Neuron (in vitro differentiated cells): Measurements from ENCODE around the gene CTXN1.

Experiments used
- H2AFZ ChIP-seq: one replicate; pipeline ENCODE4 v1.6.1; 2013; ENCODE audit warnings: low read depth, mild to moderate bottlenecking, inconsistent platforms, low read length, moderate library complexity
- H3K27me3 ChIP-seq: one replicate; pipeline ENCODE4 v1.6.1; 2013; ENCODE audit warnings: low read length; ENCODE audit not compliant: insufficient read depth
- H3K36me3 ChIP-seq: one replicate; pipeline ENCODE4 v1.6.1; 2013; ENCODE audit warnings: low read length; ENCODE audit not compliant: insufficient read depth
- H3K4me1 ChIP-seq: one replicate; pipeline ENCODE4 v1.6.1; 2013; ENCODE audit warnings: low read length; ENCODE audit not compliant: insufficient read depth
- H3K4me3 ChIP-seq: 2 replicates; pipeline ENCODE4 v1.5.1; 2013; ENCODE audit warnings: mild to moderate bottlenecking, low read length, moderate library complexity
- H3K9me3 ChIP-seq: one replicate; pipeline ENCODE4 v1.6.1; 2013; ENCODE audit warnings: low read length

The CTXN1 gene

GRCh38 chr19:7926727-7927604 lies 1.0 kb upstream of the CTXN1 start:
- Histone ChIP-seq H3K4me1 (peaks cover 25% of the 10 kb centered on the region), H2AFZ (no peak overlapping the region), H3K4me3 (no peak overlapping the region), H3K27me3 (no peaks in the 10 kb centered on the region), H3K9me3 (no peaks in the 10 kb centered on the region), H3K36me3 (peaks cover 44% of the 10 kb centered on the region)

DNA sequence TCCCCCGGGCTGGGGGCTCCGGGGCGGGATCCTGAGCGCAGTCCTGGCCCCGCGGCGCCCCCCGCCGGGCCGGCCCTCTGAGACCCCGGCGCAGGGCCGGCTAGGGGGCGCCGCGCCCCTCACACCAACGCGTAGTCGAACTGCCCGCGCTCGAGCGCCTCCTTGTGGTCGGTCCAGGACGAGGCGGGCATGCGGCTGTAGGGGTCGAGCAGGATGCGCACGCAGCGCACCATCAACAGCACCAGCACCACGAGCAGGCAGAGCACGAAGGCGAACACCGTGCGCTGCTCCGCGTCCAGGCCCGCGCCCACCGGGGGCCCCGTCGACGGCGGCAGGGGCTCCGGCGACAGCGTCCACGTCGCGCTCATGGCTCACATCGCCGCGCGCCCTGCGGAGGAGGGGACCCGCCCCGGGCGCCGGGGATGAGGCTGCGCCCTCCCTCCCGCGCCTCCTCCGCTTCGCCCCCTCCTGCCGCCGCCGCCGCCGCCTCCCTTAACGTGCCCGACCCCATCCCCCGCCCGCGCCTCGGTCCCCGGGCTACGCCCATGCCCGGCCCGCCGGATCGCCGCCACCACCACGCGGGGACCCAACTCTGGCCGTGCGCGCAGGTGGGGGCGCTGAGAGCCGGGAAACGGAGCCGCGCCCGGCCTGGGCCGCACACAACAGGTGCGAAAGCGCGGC lies 624 bp downstream of the CTXN1 start:
- H3K9me3 ChIP-seq, result no peaks in the 10 kb centered on the region
- peaks cover 32% of the 10 kb centered on the region for H3K36me3 ChIP-seq
- H3K4me1 ChIP-seq, result peaks cover 36% of the 10 kb centered on the region
- no peaks in the 10 kb centered on the region for H3K27me3 ChIP-seq
- peak overlapping the region; percentile 59 for H3K4me3 ChIP-seq
- H2AFZ ChIP-seq, result no peak overlapping the region

DNA sequence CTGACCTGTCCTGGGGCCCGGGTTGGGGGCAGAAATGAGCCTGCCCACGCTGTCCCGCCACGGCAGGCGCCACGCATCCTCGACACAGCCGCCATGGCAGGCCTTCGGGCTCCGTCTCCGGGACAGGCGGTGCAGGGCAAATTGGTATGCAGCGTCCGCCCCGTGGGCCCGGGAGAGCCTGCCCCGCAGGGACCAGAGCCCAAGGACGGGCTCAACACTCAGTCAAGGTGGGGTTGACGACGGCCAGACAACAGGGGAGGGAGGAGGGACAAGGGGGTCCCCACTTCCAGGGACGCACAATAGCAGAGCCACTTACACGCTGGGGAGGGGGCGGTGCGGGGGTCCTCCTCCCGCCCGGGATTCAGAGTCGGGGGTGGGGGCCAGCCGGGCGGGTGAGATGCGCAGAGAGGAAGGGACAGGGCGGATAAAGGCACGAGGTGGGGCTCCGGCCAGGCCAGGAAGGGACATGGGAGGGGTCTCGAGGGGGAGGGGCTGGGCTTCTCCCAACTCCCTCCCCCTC lies 1.2 kb downstream of the CTXN1 start:
- Histone ChIP-seq H3K36me3 (peaks cover 28% of the 10 kb centered on the region), H3K4me3 (peak overlapping the region; percentile 59), H2AFZ (no peak overlapping the region), H3K9me3 (no peaks in the 10 kb centered on the region), H3K4me1 (peaks cover 38% of the 10 kb centered on the region), H3K27me3 (no peaks in the 10 kb centered on the region)

DNA sequence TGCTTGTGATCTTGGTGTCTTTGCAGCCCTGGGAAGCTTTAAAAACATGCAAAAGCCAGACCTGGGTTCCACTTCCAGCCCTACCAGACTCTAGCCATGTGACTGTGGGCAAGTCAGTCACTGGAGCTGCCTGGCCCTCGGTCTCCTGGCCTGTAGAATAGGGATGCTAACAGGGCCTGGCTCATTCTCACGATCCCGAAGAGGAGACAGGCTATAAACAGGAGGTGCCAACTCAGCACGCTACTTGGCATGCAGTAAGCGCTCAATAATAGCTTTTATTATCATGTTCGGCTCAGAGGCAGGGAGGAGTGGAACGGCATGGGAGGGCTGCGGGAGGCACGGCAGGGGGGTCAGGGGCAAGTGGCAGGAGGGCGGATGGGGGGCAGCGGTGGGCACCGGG lies 1.7 kb downstream of the CTXN1 start:
- Histone ChIP-seq H3K4me1 (peaks cover 36% of the 10 kb centered on the region), H3K4me3 (no peak overlapping the region)

GRCh38 chr19:7923295-7924191 lies 2.4 kb downstream of the CTXN1 start:
- Histone ChIP-seq H3K9me3 (no peaks in the 10 kb centered on the region), H3K27me3 (no peaks in the 10 kb centered on the region), H3K4me1 (peaks cover 32% of the 10 kb centered on the region), H2AFZ (no peak overlapping the region), H3K36me3 (peaks cover 26% of the 10 kb centered on the region), H3K4me3 (no peak overlapping the region)

More for the DNA sequence above, 1.7 kb downstream of the CTXN1 start:
- peaks cover 28% of the 10 kb centered on the region for H3K36me3 ChIP-seq
- H3K9me3 ChIP-seq, result no peaks in the 10 kb centered on the region
- H2AFZ ChIP-seq, result no peak overlapping the region
- no peaks in the 10 kb centered on the region for H3K27me3 ChIP-seq

DNA sequence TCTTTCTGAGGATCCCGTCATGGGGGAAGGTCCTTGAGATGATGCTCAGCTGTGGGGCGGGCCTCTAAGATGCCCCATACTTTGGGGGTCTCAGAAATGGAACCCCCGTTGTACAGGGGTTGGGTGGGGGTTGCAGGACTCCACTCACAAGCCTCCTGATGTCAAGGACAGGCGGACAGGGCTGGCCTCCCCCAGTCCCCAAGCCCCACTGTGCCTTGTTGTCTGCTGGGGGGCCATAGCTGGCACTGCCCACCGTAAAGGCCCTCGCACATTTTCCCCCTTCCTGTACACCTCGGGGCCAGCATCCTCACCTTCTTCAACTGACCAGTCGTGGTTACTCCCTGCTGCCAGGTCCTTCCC lies 3.1 kb downstream of the CTXN1 start:
- Histone ChIP-seq H3K36me3 (peaks cover 26% of the 10 kb centered on the region), H3K9me3 (no peaks in the 10 kb centered on the region), H2AFZ (no peak overlapping the region), H3K4me1 (peaks cover 34% of the 10 kb centered on the region), H3K4me3 (no peak overlapping the region), H3K27me3 (no peaks in the 10 kb centered on the region)

- H3K27me3 ChIP-seq, result peaks cover 3% of the 10 kb centered on the region
- H2AFZ ChIP-seq, result no peak overlapping the region
- H3K4me3 ChIP-seq, result no peak overlapping the region
- H3K36me3 ChIP-seq, result peaks cover 26% of the 10 kb centered on the region
- H3K4me1 ChIP-seq, result peaks cover 39% of the 10 kb centered on the region
- H3K9me3 ChIP-seq, result no peaks in the 10 kb centered on the region
These were observed 3.7 kb downstream of the CTXN1 start for GRCh38 chr19:7921967-7922835.

DNA sequence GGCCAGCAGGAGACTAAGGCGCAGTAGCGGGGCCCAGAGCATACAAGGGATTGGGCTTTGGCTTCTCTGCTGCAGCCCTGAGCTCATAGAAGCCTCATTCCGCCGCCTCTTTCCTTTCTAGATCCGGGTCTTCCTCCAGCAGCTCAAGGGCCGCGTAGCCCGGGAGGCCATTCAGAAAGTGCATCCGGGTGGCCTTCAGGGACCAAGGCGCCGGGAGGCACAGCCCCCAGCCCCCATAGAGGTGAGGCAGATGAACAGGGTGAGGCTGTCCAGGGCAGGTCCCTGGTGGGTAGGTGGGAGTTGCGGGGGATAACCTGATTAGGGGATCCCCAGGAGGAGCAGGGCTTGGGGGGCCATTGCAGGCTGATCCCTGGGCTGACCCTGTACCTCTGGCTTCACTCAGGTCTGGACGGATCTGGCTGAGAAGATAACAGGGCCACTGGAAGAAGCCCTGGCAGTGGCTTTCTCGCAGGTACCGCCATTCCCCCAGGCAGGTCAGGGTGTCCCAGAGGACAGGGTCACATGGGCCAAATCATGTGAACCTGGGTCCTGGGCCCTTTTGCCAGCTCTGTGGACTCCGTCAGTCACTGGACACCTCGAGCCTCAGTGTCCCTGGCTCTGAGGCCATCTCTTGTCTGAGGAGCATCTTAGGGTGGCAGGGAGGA lies 4.5 kb downstream of the CTXN1 start:
- Histone ChIP-seq H3K4me3 (peak overlapping the region; percentile 50), H3K36me3 (peaks cover 26% of the 10 kb centered on the region), H3K27me3 (peaks cover 8% of the 10 kb centered on the region), H3K9me3 (no peaks in the 10 kb centered on the region), H3K4me1 (peaks cover 38% of the 10 kb centered on the region), H2AFZ (no peak overlapping the region)

DNA sequence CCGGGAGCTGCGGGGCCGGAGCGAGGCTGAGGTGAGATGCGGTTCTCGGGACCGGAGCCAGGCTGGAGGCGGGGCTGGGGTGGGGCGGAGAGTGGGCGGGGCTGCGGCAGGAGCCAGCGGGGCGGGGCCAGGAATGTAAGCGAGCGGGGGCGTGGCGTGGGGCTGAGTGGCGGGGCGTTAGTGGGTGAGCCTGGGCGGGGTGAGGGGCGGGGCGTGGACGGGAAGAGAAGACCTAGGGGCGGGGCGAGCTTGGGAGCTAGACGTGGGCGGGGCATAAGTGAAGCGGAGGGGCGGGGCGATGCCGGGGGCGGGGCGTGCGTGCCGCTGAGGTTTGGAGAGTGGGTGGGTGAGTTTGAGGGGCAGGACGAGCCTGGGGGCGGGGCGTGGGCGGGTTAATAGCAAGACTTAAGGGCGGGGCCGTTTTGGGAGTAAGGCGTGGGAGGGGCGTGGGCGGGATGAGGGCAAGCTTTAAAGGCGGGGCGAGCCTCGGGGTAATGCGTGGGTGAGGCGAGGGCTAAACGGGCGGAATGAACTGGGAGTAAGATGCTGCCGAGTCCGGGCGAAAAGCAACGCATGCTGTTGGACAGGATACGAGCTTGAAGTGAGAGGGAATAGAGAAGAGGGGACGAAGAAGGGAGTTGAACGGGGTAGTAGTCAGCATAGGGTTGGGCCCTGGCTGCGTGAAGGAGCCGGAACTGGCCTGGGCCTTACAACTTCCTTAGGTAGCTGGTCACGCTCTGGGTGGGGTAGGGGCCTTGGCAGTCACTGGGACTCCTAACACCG lies 5.2 kb downstream of the CTXN1 start:
- Histone ChIP-seq H3K27me3 (peaks cover 14% of the 10 kb centered on the region), H2AFZ (no peak overlapping the region), H3K36me3 (peaks cover 26% of the 10 kb centered on the region), H3K4me1 (peaks cover 39% of the 10 kb centered on the region), H3K4me3 (peak overlapping the region; percentile 80), H3K9me3 (no peaks in the 10 kb centered on the region)

GRCh38 chr19:7919610-7920518 lies 6.1 kb downstream of the CTXN1 start, which contains the start of gene SNAPC2:
Gene SNAPC2, plus strand, starts transcription at chr19:7920338. Its CDS starts 29 bp downstream, at chr19:7920367.
- H3K27me3 ChIP-seq, result peaks cover 21% of the 10 kb centered on the region
- no peak within 1 kb of the TSS for H2AFZ ChIP-seq
- H3K9me3 ChIP-seq, result no peaks in the 10 kb centered on the region
- H3K4me3 ChIP-seq, result peak within 1 kb of the TSS; percentile 80
- H3K4me1 ChIP-seq, result peaks cover 41% of the 10 kb centered on the region
- H3K36me3 ChIP-seq, result peaks cover 26% of the 10 kb centered on the region
